ENCODE measurements around the gene ATXN1.
"Not testable (repeated sequence)": the region's sequence is repeated elsewhere in the genome, so short reads cannot be mapped to it uniquely, and the experiment has no call there.

ATXN1 gene

GRCh38 chr6:16386057-16386456 is 375.2 kb downstream of the ATXN1 start:
- in situ Hi-C loops (cut with HindIII; ENCODE audit: low sequenced_read_pairs) = no loop called here

DNA sequence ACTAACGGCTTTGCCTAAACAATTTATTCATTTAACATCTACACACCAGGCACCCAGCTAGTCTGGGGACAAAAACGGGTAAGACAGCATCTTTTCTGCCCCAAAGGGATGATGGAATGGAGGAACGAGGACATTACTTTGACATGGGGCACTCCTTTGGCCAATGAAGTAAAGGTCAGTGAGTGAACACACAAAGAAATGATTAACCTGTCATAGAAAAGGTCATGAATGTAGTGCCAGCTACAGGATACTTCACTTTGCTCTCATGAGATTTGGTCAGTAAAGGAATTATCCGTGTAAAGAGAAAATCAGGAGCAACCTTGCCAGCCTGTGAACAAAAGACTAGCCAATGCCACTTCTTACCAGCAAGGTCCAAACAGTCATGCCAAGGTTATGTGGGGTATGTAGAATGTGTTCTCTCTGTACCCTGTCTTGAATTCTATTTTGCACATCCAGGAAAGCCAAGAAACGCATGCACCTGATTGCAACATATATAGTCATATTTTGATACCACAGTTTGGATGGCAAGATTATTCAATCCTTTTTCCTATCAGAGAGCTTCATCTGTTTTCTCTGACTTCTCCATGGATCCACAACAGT is 377.6 kb downstream of the ATXN1 start:
- in situ Hi-C loops (cut with HindIII; ENCODE audit: low sequenced_read_pairs) = no loop called here

DNA sequence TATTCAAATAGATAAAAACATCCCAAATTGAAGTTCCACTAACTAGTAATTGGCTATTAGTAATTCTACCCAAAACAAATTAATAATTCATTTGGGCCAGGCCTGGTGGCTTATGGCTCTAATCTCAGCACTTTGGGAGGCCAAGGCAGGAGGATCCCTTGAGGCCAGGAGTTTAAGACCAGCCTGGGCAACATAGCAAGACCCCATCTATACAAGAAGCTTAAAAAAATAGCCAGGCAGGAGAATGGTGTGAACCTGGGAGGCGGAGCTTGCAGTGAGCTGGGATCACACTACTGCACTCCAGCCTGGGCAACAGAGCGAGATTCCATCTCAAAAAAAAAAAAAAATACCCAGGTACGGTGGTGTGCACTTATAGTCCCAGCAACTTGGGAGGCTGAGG is 379.3 kb downstream of the ATXN1 start:
- in situ Hi-C loops (cut with HindIII; ENCODE audit: low sequenced_read_pairs) = not testable (repeated sequence)

DNA sequence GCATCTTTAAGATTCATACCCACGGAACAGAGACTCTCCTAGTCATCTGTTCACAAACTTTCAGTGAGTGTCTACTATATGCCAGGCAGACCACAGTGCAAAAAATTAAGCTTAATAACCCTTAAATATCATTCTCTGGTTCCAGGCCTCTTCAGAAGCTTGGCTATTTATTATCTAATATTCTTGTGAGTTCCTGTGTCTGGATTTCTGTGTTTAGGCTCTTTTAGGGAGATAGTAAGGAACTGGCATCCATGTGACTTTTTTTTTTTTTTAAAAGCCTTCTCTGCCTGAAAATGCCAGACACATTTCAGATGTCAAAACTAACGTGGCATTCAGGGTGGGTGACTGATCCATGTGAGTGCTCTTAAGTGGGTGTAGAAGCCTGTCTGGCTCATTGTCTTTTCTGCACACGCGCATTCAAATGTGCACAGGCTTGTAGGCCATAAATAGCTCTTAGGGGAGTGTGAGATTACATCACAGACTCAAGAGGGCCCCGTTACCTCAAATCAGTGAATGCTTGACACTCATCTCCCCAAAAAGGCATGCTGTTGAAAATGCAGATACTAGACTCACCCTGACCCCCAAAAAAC is 380.9 kb downstream of the ATXN1 start:
- in situ Hi-C loops (cut with HindIII; ENCODE audit: low sequenced_read_pairs) = no loop called here

DNA sequence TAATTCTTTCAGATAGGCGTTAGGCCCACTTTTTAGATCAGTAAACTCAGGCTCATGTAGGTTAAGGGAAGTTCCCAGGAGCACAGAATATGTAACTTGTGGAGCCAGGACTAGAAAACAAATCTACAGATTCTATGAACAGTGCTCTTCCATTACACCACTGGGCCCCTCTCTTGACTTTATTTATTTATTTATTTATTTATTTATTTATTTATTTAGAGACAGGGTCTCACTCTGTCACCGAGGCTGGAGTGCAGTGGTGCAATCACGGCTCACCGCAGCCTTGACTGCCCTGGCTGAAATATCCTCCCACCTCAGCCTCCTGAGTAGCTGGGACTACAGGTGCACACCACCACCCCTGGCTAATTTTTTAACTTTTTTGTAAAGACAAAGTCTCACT is 382.9 kb downstream of the ATXN1 start:
- in situ Hi-C loops (cut with HindIII; ENCODE audit: low sequenced_read_pairs) = not testable (repeated sequence)

DNA sequence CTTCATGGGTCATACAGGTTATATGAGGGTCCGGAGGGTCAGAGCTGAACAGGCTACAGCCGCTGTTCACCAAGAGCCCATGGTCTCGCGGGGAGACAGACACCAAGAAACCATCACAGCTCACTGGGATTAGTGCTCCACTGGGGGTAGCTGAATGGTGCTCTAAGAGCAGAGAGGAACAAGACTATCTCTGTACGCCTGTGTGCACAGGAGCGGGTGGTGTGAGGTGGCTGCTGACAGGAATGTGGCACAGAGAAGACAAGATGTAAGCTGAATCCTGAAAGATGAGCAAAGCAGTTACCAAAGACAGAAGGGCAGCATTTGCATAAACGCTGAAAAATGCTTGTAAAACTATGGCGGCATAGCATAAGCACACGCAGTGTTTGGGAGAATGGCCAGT is 383.8 kb downstream of the ATXN1 start:
- in situ Hi-C loops (cut with HindIII; ENCODE audit: low sequenced_read_pairs) = no loop called here

GRCh38 chr6:16375843-16376242 is 385.4 kb downstream of the ATXN1 start:
- in situ Hi-C loops (cut with HindIII; ENCODE audit: low sequenced_read_pairs) = no loop called here

- in situ Hi-C loops (cut with HindIII; ENCODE audit: low sequenced_read_pairs) = no loop called here
These were observed 386.1 kb downstream of the ATXN1 start for GRCh38 chr6:16375206-16375605.

DNA sequence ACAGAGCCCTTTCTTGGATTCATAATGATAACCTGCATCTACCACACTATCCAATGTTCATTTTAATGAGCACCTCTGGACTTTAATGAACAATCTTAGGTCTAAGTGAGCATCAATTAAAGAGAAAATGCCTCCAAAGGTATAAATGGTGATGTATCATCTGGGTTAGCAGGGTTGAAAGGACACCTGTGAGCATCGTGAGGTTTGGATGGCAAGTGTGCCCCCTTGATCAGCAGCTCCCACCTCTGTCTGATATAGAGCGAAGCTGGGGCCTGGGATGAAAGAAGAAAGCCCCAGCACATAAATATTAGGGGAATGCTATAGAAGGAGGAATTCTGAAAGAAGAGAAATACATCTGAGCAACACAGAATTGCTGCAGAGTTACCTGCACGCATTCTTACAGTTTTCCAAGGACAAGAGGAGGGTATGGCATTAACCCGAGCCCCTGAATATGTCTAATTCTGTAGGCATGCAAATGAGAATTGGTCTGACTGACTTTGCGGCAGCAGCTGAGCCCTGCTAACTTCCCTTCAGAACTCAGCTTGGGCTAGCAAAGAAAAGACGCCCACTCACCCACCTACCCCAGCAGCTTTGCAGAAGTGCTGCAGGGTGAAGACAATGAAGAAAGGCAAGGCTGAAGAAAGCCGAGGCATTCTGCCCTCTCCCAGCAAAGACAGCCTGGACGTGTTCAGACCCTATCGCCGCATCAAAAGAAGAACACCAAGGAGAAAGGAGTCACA is 386.6 kb downstream of the ATXN1 start:
- in situ Hi-C loops (cut with HindIII; ENCODE audit: low sequenced_read_pairs) = no loop called here

DNA sequence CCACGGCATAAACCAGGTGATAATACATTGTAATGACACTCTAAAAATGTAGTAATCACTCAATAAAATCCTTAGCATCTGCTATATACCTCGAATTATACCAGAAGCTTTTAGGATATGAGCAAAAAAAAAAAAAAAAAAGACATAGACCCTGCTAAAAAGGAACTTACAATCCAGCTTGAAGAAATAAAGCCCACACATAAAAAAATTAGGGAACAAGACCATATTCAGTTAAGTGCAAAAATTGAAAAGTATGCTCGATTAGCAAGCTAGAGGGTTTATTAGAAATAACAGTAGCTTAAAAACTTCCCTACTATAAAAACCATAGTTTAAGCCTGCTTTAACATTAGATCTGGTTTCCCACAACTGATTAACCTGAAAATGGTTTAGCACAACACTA is 387.2 kb downstream of the ATXN1 start:
- in situ Hi-C loops (cut with HindIII; ENCODE audit: low sequenced_read_pairs) = no loop called here

DNA sequence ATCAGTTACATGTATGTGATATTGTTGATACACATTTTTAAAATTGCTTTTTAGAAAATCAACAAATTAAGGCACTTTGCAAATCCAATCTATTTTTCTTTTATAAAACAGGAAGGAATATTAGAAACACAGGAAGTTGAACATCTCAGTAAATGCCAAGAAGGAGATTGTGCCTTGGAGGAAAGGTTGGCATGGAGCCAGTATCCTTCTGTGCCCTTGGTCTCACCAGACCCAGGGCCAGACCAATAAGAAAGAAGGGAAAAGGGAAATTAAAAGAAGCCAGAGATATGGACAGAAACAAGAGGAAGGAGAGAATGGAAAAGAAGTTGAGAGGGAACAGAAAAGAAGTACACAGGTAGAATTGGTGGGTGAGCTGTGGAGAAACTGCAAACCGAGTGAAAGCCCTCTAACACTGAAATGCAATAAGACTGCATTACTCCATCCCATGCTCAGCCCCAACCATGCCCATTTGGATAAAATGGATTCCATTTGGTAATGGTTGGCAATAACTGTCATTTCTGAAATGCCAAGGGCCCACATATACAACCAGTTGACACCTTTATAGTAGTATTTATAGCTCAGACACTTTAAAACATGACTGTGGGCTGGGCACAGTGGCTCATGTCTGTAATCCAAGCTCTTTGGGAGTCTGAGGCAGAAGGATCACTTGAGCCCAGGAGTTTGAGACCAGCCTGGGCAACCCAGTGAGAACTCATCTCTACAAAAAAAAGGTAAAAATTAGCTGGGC is 389.1 kb downstream of the ATXN1 start:
- in situ Hi-C loops (cut with HindIII; ENCODE audit: low sequenced_read_pairs) = no loop called here

GRCh38 chr6:16371401-16371800 is 389.9 kb downstream of the ATXN1 start:
- in situ Hi-C loops (cut with HindIII; ENCODE audit: low sequenced_read_pairs) = no loop called here

GRCh38 chr6:16370943-16371342 is 390.3 kb downstream of the ATXN1 start:
- in situ Hi-C loops (cut with HindIII; ENCODE audit: low sequenced_read_pairs) = no loop called here

GRCh38 chr6:16369989-16370388 is 391.3 kb downstream of the ATXN1 start:
- in situ Hi-C loops (cut with HindIII; ENCODE audit: low sequenced_read_pairs) = no loop called here

DNA sequence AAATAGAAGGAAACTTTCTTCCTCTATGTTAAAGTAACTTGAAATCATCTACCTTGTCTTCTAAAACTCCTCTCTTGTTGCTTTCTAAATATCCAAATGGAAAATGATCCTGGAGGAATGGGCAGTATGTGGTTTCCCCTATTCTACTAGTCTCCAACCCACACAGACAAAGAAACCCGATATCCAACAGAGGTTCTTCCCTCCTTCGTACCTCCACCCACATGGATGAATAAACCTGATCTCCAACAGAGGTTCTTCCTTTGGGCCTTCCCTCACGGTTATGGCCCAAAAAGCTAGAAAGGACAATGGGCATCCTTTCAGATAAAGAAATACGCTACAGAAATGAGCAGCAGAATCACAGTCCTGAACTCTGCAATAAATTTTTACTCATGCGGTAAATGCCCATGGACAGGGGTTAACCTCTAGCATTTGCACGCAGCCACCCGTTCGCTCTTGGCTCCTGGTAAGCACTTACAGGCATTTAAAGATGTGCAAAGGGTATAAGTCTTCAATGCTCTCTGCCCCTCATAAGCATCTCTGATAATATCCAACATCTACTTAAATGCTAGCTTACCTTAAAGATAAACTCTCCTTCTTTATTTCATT is 392.0 kb downstream of the ATXN1 start:
- in situ Hi-C loops (cut with HindIII; ENCODE audit: low sequenced_read_pairs) = no loop called here

DNA sequence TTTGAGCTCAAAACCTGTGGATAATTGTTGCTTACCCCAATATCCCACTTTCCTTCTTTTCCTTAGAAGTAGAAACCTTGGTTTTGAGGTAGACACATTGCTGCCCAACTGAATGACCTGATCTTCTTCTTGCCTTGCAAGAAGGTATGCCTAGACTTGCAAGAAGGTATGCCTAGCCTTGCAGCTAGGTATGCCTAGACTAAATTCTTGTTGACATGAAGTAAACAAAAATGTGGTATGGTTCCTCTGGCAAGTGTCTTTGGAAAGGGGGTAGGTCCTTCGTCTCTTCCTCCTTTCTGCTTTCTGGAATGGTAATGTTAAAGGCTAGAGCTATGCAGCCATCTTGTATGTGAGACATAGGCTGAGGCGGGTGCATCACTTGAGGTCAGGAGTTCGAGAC is 393.7 kb downstream of the ATXN1 start:
- in situ Hi-C loops (cut with HindIII; ENCODE audit: low sequenced_read_pairs) = no loop called here

- in situ Hi-C loops (cut with HindIII; ENCODE audit: low sequenced_read_pairs) = no loop called here
These were observed 397.5 kb downstream of the ATXN1 start for GRCh38 chr6:16363749-16364148.

DNA sequence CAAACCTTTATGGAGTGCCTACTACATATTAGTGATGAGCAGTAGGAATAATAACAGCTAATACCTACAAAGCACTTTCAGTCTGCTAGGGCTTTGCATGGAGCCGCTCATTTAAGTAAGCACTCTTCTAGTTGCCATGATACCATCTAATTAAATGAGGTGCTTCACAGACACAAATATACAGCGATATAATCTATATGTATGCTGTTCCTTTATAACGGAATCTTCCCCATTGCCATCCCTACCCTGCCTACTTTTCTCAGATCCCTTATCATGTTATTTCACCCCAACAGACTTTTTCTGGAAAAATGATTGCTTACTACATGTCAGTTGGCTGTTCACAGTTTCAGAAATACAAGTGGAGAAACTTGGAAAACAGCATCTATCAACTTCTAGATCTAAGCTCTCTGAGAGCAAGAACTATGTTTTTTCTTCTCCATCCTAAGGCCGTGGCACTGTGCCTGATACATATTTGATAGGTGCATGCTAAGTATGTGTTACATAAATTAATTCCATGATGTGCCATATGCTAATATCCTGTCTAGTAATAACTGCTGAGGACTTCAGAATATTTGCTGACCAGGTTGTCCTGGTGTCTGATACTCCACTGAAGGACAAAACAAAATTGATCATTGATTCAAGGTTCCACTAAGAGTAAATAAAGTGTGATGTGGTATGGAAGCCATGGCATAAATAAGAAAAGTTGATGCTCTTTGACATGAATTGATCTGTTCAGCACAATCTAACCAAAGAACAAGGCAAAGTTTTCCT is 398.3 kb downstream of the ATXN1 start:
- in situ Hi-C loops (cut with HindIII; ENCODE audit: low sequenced_read_pairs) = no loop called here

DNA sequence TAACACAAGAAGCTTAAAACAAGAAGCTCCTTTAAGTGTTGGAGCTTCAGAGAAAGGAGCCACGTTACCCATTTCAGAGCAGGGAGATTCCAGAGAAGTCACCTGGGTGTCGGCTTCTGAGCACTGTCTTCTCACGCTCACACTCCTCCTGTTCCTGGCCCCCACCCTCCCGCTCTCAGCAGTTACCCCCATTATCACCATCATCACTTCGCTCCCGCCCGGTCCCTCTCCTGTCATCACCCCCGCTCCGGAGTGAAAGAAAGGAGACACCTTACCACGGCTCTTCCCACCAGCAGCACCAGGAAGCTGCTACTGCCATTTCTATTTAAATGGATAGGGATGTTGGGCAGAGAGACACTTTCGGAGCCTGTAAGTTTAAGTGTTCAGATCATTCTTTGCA is 399.0 kb downstream of the ATXN1 start:
- in situ Hi-C loops (cut with HindIII; ENCODE audit: low sequenced_read_pairs) = no loop called here

DNA sequence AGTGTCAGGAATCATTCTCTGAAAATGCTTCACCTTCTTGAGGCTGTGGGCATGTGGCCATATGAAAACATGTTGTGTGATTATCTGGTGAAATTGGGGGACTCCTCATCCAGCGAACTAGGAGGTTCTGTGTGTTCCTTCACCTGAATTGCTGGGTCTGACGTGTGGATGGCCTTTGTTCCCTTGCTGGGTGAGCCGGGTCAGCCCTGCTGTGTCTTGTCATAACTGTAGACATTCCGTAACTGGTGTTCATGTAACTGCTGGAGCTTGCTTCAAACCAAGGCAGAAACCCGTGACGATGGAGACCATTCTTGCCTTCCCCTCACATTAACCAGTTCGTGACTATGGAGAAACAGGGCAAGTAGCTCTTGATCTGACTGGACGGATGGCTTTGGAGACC is 399.4 kb downstream of the ATXN1 start:
- in situ Hi-C loops (cut with HindIII; ENCODE audit: low sequenced_read_pairs) = no loop called here

GRCh38 chr6:16361121-16361520 is 400.1 kb downstream of the ATXN1 start:
- in situ Hi-C loops (cut with HindIII; ENCODE audit: low sequenced_read_pairs) = no loop called here
